IMR-90 (cell line): Measurements from ENCODE around the gene RPL10A. TPM values are rescaled to one million over a fixed set of nuclear protein-coding genes. Genes with fewer than 3 reads are reported as not detected.
"Not testable (repeated sequence)": the region's sequence is repeated elsewhere in the genome, so short reads cannot be mapped to it uniquely, and the experiment has no call there.

Source experiments
- ATAC-seq: fragments of 200-7000 bp; cut with Tn5 transposase; 2 replicates; pipeline ENCODE4 v1.9.1; 2020; ENCODE audit warnings: low read depth, mild to moderate bottlenecking, moderate library complexity
- BruUV-seq: library from RNA; stranded (reverse); fragments of 400-500 nt; replicated peaks from 2 replicates; lab custom pipeline; 2021; lab: Mats Ljungman, UMichigan
- CTCF ChIA-PET: fragments of 300-600 bp; formaldehyde crosslinking; extraction: SDS; loops from one replicate; lab custom pipeline; 2021; ENCODE audit warnings: antibody characterized with exemption; lab: Yijun Ruan, JAX
- POLR2A ChIA-PET: fragments of 300-600 bp; sonication (Branson Sonifier 250); formaldehyde crosslinking; loops from one replicate; lab custom pipeline; 2022; ENCODE audit warnings: antibody characterized with exemption; ENCODE audit not compliant: unreplicated experiment; lab: Charles Lee
- DNase-seq: peaks from one replicate; pipeline ENCODE4 v3.0.0; 2013
- H2AFZ ChIP-seq: replicated peaks from 2 replicates; pipeline ENCODE3; 2013; ENCODE audit warnings: low read length, mild to moderate bottlenecking; ENCODE audit not compliant: poor library complexity
- H2AK5ac ChIP-seq: 2 replicates; pipeline ENCODE4 v1.6.1; 2013; ENCODE audit warnings: low read depth, low read length, inconsistent platforms
- H2AK9ac ChIP-seq: replicated peaks from 2 replicates; pipeline ENCODE3; 2013; ENCODE audit warnings: mild to moderate bottlenecking, low read depth, low read length, moderate library complexity; ENCODE audit not compliant: poor library complexity
- H2BK120ac ChIP-seq: 2 replicates; pipeline ENCODE4 v1.6.1; 2013; ENCODE audit warnings: low read depth, low read length, inconsistent platforms
- H2BK15ac ChIP-seq: 3 replicates; pipeline ENCODE4 v1.6.1; 2013; ENCODE audit warnings: low read depth, low read length, inconsistent platforms
- H2BK20ac ChIP-seq: 2 replicates; pipeline ENCODE4 v1.6.1; 2013; ENCODE audit warnings: low read depth, mild to moderate bottlenecking, inconsistent platforms, low read length, moderate library complexity
- H2BK5ac ChIP-seq: 2 replicates; pipeline ENCODE4 v1.6.1; 2013; ENCODE audit warnings: mild to moderate bottlenecking, low read depth, low read length, inconsistent platforms; ENCODE audit not compliant: poor library complexity, severe bottlenecking
- H3K14ac ChIP-seq: replicated peaks from 2 replicates; pipeline ENCODE4 v1.6.1; 2013; ENCODE audit warnings: low read depth, low read length, inconsistent platforms
- H3K18ac ChIP-seq: 2 replicates; pipeline ENCODE4 v1.6.1; 2013; ENCODE audit warnings: low read depth, low read length, control low read depth
- H3K23ac ChIP-seq: 2 replicates; pipeline ENCODE4 v1.6.1; 2013; ENCODE audit warnings: low read depth, low read length, inconsistent platforms
- H3K27ac ChIP-seq: 2 replicates; pipeline ENCODE4 v1.5.1; 2013; ENCODE audit warnings: mild to moderate bottlenecking, control low read depth, low read length; ENCODE audit not compliant: insufficient read depth
- H3K27me3 ChIP-seq: 2 replicates; pipeline ENCODE4 v1.6.1; 2013; ENCODE audit warnings: low read length; ENCODE audit not compliant: control insufficient read depth, insufficient read depth
- H3K36me3 ChIP-seq: 2 replicates; pipeline ENCODE4 v1.6.1; 2013; ENCODE audit warnings: low read length, mixed read lengths; ENCODE audit not compliant: control insufficient read depth, insufficient read depth
- H3K4ac ChIP-seq: 2 replicates; pipeline ENCODE4 v1.6.1; 2013; ENCODE audit warnings: low read depth, low read length, inconsistent platforms
- H3K4me1 ChIP-seq: 2 replicates; pipeline ENCODE4 v1.6.1; 2013; ENCODE audit warnings: low read length, mixed read lengths; ENCODE audit not compliant: control insufficient read depth, insufficient read depth
- H3K4me2 ChIP-seq: 2 replicates; pipeline ENCODE4 v1.6.1; 2013; ENCODE audit warnings: low read depth, mild to moderate bottlenecking, control low read depth, low read length, moderate library complexity
- H3K4me3 ChIP-seq: 2 replicates; pipeline ENCODE4 v1.5.1; 2013; ENCODE audit warnings: low read depth, mild to moderate bottlenecking, control low read depth, low read length, moderate library complexity; ENCODE audit not compliant: insufficient read depth
- H3K56ac ChIP-seq: 2 replicates; pipeline ENCODE4 v1.6.1; 2013; ENCODE audit warnings: low read length, inconsistent platforms; ENCODE audit not compliant: insufficient read depth; ENCODE audit errors: extremely low read depth
- H3K79me1 ChIP-seq, 2 experiments: 2 replicates each; pipeline ENCODE4 v1.6.1; 2013; ENCODE audit warnings: low read length in 2 of 2, inconsistent platforms in 1 of 2, low read depth in 1 of 2
- H3K9ac ChIP-seq: 2 replicates; pipeline ENCODE4 v1.6.1; 2013; ENCODE audit warnings: low read depth, low read length, control low read depth
- H3K9me1 ChIP-seq: 2 replicates; pipeline ENCODE4 v1.6.1; 2013; ENCODE audit warnings: low read length, inconsistent platforms; ENCODE audit not compliant: insufficient read depth
- H3K9me3 ChIP-seq: 2 replicates; pipeline ENCODE4 v1.6.1; 2013; ENCODE audit warnings: low read length; ENCODE audit not compliant: control insufficient read depth, insufficient read depth
- H4K20me1 ChIP-seq: 2 replicates; pipeline ENCODE4 v1.6.1; 2013; ENCODE audit warnings: low read length, inconsistent platforms; ENCODE audit not compliant: insufficient read depth
- H4K5ac ChIP-seq: 2 replicates; pipeline ENCODE4 v1.6.1; 2013; ENCODE audit warnings: mild to moderate bottlenecking, low read depth, low read length, control low read depth
- H4K8ac ChIP-seq, 2 experiments: 2 replicates each; pipeline ENCODE4 v1.6.1; 2013; ENCODE audit warnings: low read depth in 2 of 2, low read length in 2 of 2, control low read depth in 1 of 2, inconsistent platforms in 1 of 2
- H4K91ac ChIP-seq: 2 replicates; pipeline ENCODE4 v1.6.1; 2013; ENCODE audit warnings: low read depth, low read length, inconsistent platforms; ENCODE audit not compliant: insufficient read depth
- WGBS, 2 experiments: methylation state at CpG; one replicate each; pipeline versions ENCODE4 v1.1.5 to v1.1.7; 2013; ENCODE audit warnings: missing lambda C conversion rate in 2 of 2; ENCODE audit not compliant: insufficient read length in 1 of 2; ENCODE audit errors: extremely low coverage in 2 of 2; 5-methylcytosine and 5-hydroxymethylcytosine counted together
- dilution Hi-C: fragments of 300-500 bp; cut with HindIII; formaldehyde crosslinking; loops from one replicate; pipeline ENCODE4 v1.14.3; 2018; ENCODE audit warnings: low sequenced_read_pairs; ENCODE audit not compliant: unreplicated experiment
- in situ Hi-C: fragments of 300-500 bp; cut with MboI; formaldehyde crosslinking; loops from 3 replicates; pipeline ENCODE4 v1.14.3; 2019; ENCODE audit warnings: low sequenced_read_pairs, inconsistent platforms, mixed read lengths
- intact Hi-C: fragments of 100-400 bp; cut with micrococcal nuclease; formaldehyde crosslinking; loops from 2 replicates; pipeline ENCODE4 v1.10.0; 2022
- polyA plus RNA-seq, 3 experiments: library from polyadenylated mRNA; depleted of rRNA; stranded (reverse); fragments of >200 nt; gene quantifications; 2 replicates each; pipeline ENCODE4 v1.2.3, GENCODE V29; 2012; ENCODE audit warnings: low replicate concordance in 1 of 3
- total RNA-seq: library from RNA; depleted of rRNA; stranded (reverse); fragments of >200 nt; gene quantifications from 2 replicates; pipeline ENCODE4 v1.2.3, GENCODE V29; 2012

Gene RPL10A
- total and polyA plus RNA-seq, 2 of the 4 experiments (the other 2 are of a cell fraction): 2,310 to 3,153 TPM

GRCh38 chr6:35432702-35433101 lies 35.5 kb upstream of the RPL10A start:
- Histone ChIP-seq H2BK15ac (0 out of 3 replicates have a peak overlapping the region, but pooled peaks have one; percentile 14), H3K4me1 (peaks cover 14% of the 10 kb centered on the region), H2BK120ac (peak overlapping the region; percentile 4; the same call in 1 of the 2 replicates), H3K4ac (0 out of 2 replicates have a peak overlapping the region, but pooled peaks have one; percentile 46)
- intact Hi-C loops, H3K9me3 ChIP-seq, H3K4me2 ChIP-seq, H2AK9ac ChIP-seq, H3K27me3 ChIP-seq, H3K14ac ChIP-seq, H2AK5ac ChIP-seq, H4K91ac ChIP-seq, H3K56ac ChIP-seq, H2BK20ac ChIP-seq, H3K27ac ChIP-seq, H4K20me1 ChIP-seq, H3K4me3 ChIP-seq, in situ Hi-C loops, dilution Hi-C loops, BruUV-seq, H3K36me3 ChIP-seq, H4K5ac ChIP-seq, H4K8ac ChIP-seq, H3K23ac ChIP-seq, CTCF ChIA-PET, H3K79me1 ChIP-seq, H3K9ac ChIP-seq, H2BK5ac ChIP-seq, H3K18ac ChIP-seq, H2AFZ ChIP-seq, H3K9me1 ChIP-seq, DNase-seq, ATAC-seq: not testable (repeated sequence)
- 14% methylated on average over 1 of the region's 3 CpGs; no CpG with 5 or more reads in 1 of the 2 experiments for WGBS, 2 experiments
- POLR2A ChIA-PET: interaction anchor here (0.6 kb wide), 1 partner anchor 56 kb away, joined by 5 read pairs; no protein-coding TSS in a partner anchor
